GM12878 (cell line): Measurements from ENCODE around the gene CDK5RAP3. TPM values are rescaled to one million over a fixed set of nuclear protein-coding genes. Genes with fewer than 3 reads are reported as not detected.

Experiments
- BCL11A ChIP-seq: IDR thresholded peaks from 2 replicates; pipeline ENCODE4 v1.6.1; 2011; ENCODE audit warnings: low read depth, low read length
- BHLHE40 ChIP-seq, 2 experiments: fragments of 450-650 bp in 1 of 2; IDR thresholded peaks; 2 replicates each; pipeline ENCODE4 v1.6.1; 2011 to 2017; ENCODE audit warnings: low read depth in 2 of 2, borderline replicate concordance in 1 of 2, improper control_type of control experiment in 1 of 2, low read length in 1 of 2, mild to moderate bottlenecking in 1 of 2
- EGR1 ChIP-seq, 2 experiments: IDR thresholded peaks; 1 replicate in 1 of 2; 2 replicates in 1 of 2; pipeline ENCODE4 v1.6.1; 2011 to 2012; ENCODE audit warnings: low read depth in 2 of 2, low read length in 2 of 2, borderline replicate concordance in 1 of 2, mild to moderate bottlenecking in 1 of 2, moderate library complexity in 1 of 2
- IKZF2 ChIP-seq, 2 experiments: fragments of 450-650 bp; IDR thresholded peaks; 2 replicates each; pipeline ENCODE4 v1.6.1; 2017; ENCODE audit warnings: mild to moderate bottlenecking in 2 of 2, moderate library complexity in 2 of 2
- IRF4 ChIP-seq: IDR thresholded peaks from 2 replicates; pipeline ENCODE4 v1.6.1; 2011; ENCODE audit warnings: low read depth, low read length
- MEF2A ChIP-seq: IDR thresholded peaks from 2 replicates; pipeline ENCODE4 v1.6.1; 2011; ENCODE audit warnings: low read depth, mild to moderate bottlenecking, low read length, moderate library complexity; ENCODE audit not compliant: insufficient read depth
- MTA3 ChIP-seq: IDR thresholded peaks from 2 replicates; pipeline ENCODE4 v1.6.1; 2012; ENCODE audit warnings: low read length, inconsistent platforms, borderline replicate concordance
- MXI1 ChIP-seq: fragments of 150-350 bp; IDR thresholded peaks from 2 replicates; pipeline ENCODE4 v1.6.1; 2011; ENCODE audit warnings: low read depth, mild to moderate bottlenecking, inconsistent platforms, low read length, improper control_type of control experiment
- NBN ChIP-seq: fragments of 450-650 bp; IDR thresholded peaks from 2 replicates; pipeline ENCODE4 v1.6.1; 2016
- RAD51 ChIP-seq: fragments of 450-650 bp; IDR thresholded peaks from 2 replicates; pipeline ENCODE4 v1.6.1; 2016; ENCODE audit warnings: moderate library complexity, mild to moderate bottlenecking, inconsistent platforms
- RELA ChIP-seq: fragments of 450-650 bp; IDR thresholded peaks from 2 replicates; pipeline ENCODE4 v1.8.0; 2014; ENCODE audit warnings: borderline replicate concordance; ENCODE audit not compliant: partially characterized antibody
- SIN3A ChIP-seq: IDR thresholded peaks from 2 replicates; pipeline ENCODE4 v1.6.1; 2012; ENCODE audit warnings: low read depth, low read length, improper control_type of control experiment
- SRF ChIP-seq, 2 experiments: IDR thresholded peaks; 2 replicates each; pipeline ENCODE4 v1.6.1; 2011; ENCODE audit warnings: low read depth in 2 of 2, low read length in 2 of 2, mild to moderate bottlenecking in 1 of 2, moderate library complexity in 1 of 2
- YBX1 ChIP-seq: fragments of 450-650 bp; IDR thresholded peaks from 2 replicates; pipeline ENCODE4 v1.6.1; 2016; ENCODE audit warnings: antibody characterized with exemption
- polyA plus RNA-seq, 11 experiments: library from polyadenylated mRNA; depleted of rRNA in 4 of 11; unstranded in 6 of 11; stranded (reverse) in 5 of 11; fragments of >200 nt; fragmentation: Nextera tagmentation in 4 of 11; fragmentation: Illumina TruSeq in 1 of 11; extraction: Ambion mirVana in 4 of 11; extraction: Trizol in 1 of 11; gene quantifications; 1 replicate in 1 of 11; 2 replicates in 10 of 11; pipeline versions ENCODE4 v1.2.1 to v1.2.3, GENCODE V29; 2011 to 2016; ENCODE audit warnings: inconsistent platforms in 2 of 11, missing spikeins in 2 of 11, low read depth in 1 of 11
- total RNA-seq, 4 experiments: library from RNA; depleted of rRNA in 3 of 4; stranded (reverse); fragments of >200 nt in 3 of 4; fragmentation: Illumina TruSeq in 1 of 4; extraction: Trizol in 1 of 4; gene quantifications; 2 replicates each; pipeline versions ENCODE4 v1.2.1 to v1.2.3, GENCODE V29; 2013 to 2021
- TF ChIP-seq, protein P1 (sequence below): IDR thresholded peaks from 2 replicates; pipeline ENCODE4 v1.6.1; 2011; ENCODE audit warnings: mild to moderate bottlenecking, low read depth, low read length, moderate library complexity; ENCODE audit not compliant: insufficient replicate concordance
- TF ChIP-seq, protein P2 (sequence below): fragments of 450-650 bp; IDR thresholded peaks from 2 replicates; pipeline ENCODE4 v1.6.1; 2017; ENCODE audit warnings: low read depth, mild to moderate bottlenecking, moderate library complexity
- TF ChIP-seq, protein P3 (sequence below): fragments of 450-650 bp; IDR thresholded peaks from 2 replicates; pipeline ENCODE4 v1.6.1; 2016; ENCODE audit warnings: mild to moderate bottlenecking
- TF ChIP-seq, protein P4 (sequence below): fragments of 450-650 bp; formaldehyde crosslinking; IDR thresholded peaks from 2 replicates; pipeline ENCODE4 v1.4.0; 2020; ENCODE audit warnings: mild to moderate bottlenecking, moderate library complexity

The CDK5RAP3 gene
- total and polyA plus RNA-seq, 10 of the 15 experiments (the other 5 are each of a cell fraction or from before 2014, with no cell fraction given) = 69.4 to 237 (median 160) TPM

DNA sequence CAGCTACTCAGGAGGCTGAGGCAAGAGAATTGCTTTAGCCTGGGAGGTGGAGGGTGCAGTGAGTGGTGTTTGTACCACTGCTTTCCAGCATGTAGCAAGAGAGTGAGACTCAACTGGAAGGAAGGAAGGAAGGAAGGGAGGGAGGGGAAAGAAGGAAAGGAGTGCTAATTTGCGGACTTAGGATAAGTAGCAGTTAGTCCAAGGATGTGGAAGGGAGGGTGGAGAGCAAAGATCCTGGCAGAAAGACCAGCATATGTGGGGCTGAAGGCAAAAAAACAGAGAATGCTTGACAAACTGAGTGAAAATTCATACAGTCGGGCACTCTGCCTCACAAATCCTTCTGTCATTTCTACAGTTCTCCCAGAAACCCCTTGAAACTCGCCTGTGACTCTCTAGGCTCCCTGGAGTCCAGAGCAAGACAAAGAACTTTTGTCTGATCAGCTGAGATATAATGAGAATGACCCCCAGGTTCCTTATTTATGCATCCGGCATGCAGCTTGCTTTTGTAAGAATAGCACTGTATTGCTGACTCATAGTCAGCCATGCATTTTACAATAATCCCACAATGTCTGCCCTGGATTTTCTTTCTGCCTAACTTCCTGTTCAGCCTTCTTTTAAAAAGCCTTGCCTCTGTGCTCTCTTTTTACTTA is 31.5 kb downstream of the CDK5RAP3 start (continued):
- TF ChIP-seq, protein P1, sequence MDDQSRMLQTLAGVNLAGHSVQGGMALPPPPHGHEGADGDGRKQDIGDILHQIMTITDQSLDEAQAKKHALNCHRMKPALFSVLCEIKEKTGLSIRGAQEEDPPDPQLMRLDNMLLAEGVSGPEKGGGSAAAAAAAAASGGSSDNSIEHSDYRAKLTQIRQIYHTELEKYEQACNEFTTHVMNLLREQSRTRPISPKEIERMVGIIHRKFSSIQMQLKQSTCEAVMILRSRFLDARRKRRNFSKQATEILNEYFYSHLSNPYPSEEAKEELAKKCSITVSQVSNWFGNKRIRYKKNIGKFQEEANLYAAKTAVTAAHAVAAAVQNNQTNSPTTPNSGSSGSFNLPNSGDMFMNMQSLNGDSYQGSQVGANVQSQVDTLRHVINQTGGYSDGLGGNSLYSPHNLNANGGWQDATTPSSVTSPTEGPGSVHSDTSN = no peak
- TF ChIP-seq, protein P2, sequence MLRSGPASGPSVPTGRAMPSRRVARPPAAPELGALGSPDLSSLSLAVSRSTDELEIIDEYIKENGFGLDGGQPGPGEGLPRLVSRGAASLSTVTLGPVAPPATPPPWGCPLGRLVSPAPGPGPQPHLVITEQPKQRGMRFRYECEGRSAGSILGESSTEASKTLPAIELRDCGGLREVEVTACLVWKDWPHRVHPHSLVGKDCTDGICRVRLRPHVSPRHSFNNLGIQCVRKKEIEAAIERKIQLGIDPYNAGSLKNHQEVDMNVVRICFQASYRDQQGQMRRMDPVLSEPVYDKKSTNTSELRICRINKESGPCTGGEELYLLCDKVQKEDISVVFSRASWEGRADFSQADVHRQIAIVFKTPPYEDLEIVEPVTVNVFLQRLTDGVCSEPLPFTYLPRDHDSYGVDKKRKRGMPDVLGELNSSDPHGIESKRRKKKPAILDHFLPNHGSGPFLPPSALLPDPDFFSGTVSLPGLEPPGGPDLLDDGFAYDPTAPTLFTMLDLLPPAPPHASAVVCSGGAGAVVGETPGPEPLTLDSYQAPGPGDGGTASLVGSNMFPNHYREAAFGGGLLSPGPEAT = peak; percentile 80
- TF ChIP-seq MTA3 = 0 out of 2 replicates have a peak, but pooled peaks have one; percentile 57
- TF ChIP-seq SRF (IDR thresholded peaks at IDR 0.05; ENCODE audit: low read depth in 2 of 2, low read length in 2 of 2) = 0 out of 4 replicates have a peak, but pooled peaks of 1 of the 2 experiments have one; percentile 41
- TF ChIP-seq, protein P3, sequence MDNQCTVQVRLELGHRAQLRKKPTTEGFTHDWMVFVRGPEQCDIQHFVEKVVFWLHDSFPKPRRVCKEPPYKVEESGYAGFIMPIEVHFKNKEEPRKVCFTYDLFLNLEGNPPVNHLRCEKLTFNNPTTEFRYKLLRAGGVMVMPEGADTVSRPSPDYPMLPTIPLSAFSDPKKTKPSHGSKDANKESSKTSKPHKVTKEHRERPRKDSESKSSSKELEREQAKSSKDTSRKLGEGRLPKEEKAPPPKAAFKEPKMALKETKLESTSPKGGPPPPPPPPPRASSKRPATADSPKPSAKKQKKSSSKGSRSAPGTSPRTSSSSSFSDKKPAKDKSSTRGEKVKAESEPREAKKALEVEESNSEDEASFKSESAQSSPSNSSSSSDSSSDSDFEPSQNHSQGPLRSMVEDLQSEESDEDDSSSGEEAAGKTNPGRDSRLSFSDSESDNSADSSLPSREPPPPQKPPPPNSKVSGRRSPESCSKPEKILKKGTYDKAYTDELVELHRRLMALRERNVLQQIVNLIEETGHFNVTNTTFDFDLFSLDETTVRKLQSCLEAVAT = peak; percentile 59; the same call in 1 of the 2 replicates
- peak; percentile 83 for TF ChIP-seq NBN
- 0 out of 2 replicates have a peak, but pooled peaks have one; percentile 6 for TF ChIP-seq MEF2A
- TF ChIP-seq, protein P4, sequence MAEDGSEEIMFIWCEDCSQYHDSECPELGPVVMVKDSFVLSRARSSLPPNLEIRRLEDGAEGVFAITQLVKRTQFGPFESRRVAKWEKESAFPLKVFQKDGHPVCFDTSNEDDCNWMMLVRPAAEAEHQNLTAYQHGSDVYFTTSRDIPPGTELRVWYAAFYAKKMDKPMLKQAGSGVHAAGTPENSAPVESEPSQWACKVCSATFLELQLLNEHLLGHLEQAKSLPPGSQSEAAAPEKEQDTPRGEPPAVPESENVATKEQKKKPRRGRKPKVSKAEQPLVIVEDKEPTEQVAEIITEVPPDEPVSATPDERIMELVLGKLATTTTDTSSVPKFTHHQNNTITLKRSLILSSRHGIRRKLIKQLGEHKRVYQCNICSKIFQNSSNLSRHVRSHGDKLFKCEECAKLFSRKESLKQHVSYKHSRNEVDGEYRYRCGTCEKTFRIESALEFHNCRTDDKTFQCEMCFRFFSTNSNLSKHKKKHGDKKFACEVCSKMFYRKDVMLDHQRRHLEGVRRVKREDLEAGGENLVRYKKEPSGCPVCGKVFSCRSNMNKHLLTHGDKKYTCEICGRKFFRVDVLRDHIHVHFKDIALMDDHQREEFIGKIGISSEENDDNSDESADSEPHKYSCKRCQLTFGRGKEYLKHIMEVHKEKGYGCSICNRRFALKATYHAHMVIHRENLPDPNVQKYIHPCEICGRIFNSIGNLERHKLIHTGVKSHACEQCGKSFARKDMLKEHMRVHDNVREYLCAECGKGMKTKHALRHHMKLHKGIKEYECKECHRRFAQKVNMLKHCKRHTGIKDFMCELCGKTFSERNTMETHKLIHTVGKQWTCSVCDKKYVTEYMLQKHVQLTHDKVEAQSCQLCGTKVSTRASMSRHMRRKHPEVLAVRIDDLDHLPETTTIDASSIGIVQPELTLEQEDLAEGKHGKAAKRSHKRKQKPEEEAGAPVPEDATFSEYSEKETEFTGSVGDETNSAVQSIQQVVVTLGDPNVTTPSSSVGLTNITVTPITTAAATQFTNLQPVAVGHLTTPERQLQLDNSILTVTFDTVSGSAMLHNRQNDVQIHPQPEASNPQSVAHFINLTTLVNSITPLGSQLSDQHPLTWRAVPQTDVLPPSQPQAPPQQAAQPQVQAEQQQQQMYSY (CRISPR knock-in tag) = no peak
- TF ChIP-seq YBX1 = 0 out of 2 replicates have a peak, but pooled peaks have one; percentile 27
- TF ChIP-seq BCL11A = peak; percentile 46; the same call in 1 of the 2 replicates
- peak; percentile 26 to 30; a peak in 1 of 4 replicates for TF ChIP-seq BHLHE40 (IDR thresholded peaks at IDR 0.05; ENCODE audit: borderline replicate concordance in 1 of 2, low read depth in 2 of 2, low read length in 1 of 2)
- TF ChIP-seq MXI1 = peak; percentile 58; the same call in 1 of the 2 replicates
- TF ChIP-seq IRF4 = 0 out of 2 replicates have a peak, but pooled peaks have one; percentile 56
- no peak for TF ChIP-seq EGR1 (IDR thresholded peaks at IDR 0.05; ENCODE audit: borderline replicate concordance in 1 of 2, low read depth in 2 of 2, low read length in 2 of 2)
- TF ChIP-seq SIN3A = no peak
- TF ChIP-seq RAD51 = no peak
- TF ChIP-seq IKZF2 (IDR thresholded peaks at IDR 0.05) = peak; percentile 84 to 87
- no peak for TF ChIP-seq RELA
